HG03175 (cell line): Measurements from ENCODE around the gene KRT38.

Experiments
- ATAC-seq: cut with Tn5 transposase; IDR thresholded peaks from one replicate; pipeline ENCODE4 v1.9.1; 2021; ENCODE audit warnings: mild to moderate bottlenecking, moderate library complexity; ENCODE audit not compliant: unreplicated experiment

Gene KRT38

DNA sequence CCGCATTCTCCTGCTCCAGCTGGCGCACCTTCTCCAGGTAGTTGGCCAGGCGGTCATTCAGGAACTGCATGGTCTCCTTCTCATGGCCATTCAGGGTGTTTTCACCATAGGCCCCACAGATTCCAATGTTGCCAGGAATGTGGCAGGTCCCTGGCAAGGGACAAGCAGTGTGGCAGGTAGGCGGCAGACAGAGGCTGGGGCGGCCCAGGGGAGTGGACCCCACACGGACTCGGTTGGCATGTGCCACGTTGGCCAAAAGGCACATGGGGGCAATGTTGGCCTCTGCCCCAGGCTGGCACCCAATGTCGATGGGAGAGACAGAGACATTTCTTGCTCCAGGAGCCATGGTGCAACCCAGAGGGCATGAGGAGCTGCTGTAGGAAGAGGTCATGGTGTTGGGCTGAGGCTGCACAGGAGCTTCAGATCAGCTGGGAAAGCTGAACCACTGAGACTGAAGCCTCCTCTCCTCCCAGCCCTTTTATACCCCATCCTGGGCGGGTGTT, at the start of gene KRT38:
TSS of gene KRT38 (minus strand) at position 453 of the 503 bp plus-strand sequence. CDS start at position 391, 62 bp downstream.
- ATAC-seq, result no peak

- no peak for ATAC-seq
Measured at GRCh38 chr17:41489531-41489930, 48.7 kb upstream of the KRT38 start, which contains the start of gene KRT36. Gene KRT36 (minus strand): TSS chr17:41489910. CDS start chr17:41489864, 46 bp downstream.

DNA sequence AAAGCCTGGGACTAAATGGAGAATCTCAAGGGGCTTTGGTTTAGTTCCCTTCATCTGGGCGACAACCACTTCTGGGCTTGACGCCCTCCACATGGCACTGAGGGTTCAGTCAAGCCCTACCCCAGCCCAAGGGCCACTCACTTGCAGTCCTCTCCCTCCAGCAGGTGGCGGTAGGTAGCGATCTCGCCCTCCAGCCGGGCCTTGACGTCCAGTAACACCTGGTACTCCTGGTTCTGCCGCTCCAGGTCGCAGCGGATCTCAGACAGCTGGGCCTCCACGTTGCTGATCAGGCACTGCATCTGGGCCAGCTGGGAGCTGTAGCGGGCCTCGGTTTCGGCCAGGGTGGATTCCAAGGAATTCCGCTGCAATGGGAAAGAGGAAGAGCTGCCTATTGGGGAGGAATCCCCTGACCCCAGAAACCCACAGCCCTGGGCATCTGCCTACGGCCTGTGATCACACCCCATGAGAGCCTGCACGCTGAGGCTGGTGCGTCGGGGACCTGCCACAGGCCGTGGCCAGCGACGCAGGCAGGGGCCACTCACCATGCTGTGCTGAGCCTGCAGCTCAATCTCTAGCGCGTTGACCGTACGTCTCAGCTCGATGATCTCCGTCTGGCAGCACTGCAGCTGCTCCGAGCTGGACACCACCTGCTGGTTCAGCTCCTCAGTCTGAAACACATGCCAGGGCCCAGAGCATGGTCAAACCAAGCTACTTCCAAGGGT, 46.2 kb upstream of the KRT38 start:
- ATAC-seq, result no peak

- ATAC-seq, result no peak
Measured at GRCh38 chr17:41486316-41486715, 45.5 kb upstream of the KRT38 start.

- ATAC-seq, result no peak
Measured at GRCh38 chr17:41484920-41485904, 44.4 kb upstream of the KRT38 start.

DNA sequence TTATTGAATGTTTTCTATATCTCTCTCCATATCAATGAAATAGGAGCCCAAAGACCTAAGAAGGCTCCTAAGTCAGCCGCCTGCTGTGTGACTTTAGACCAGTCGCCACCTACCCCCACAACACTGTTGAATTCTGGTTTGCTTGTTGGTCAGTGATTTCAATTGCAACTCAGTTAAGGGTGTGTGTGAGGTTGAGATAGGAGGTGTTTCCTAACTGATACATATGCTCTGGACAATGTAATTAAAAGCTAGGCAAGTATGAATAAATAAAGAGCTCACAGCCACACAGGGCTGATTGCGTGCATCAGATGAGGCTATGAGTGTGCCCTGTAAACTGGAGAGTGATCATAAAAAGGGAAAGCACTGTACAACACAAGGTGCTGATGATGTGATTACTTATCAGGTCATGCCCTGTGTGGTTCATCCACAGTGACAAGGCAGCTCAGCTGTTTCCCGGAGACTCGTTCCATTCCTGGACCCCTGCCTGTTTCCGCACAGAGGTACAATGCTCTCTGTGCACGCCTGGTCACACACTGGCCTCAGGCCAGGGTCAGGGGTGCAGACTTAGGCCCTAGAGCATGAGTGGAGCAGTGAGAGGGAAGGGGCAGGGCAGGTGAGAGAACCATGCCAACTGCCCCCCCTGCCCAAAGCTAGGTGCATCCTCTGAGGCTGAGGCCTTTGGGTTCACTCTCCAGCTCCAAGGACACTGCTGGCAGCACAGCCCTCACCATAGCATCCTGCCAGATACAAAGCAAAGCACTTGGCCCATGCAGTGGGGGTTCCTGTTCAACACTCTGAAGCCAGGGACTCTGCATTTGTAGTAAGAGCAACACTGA, 43.4 kb upstream of the KRT38 start:
- ATAC-seq, result no peak

DNA sequence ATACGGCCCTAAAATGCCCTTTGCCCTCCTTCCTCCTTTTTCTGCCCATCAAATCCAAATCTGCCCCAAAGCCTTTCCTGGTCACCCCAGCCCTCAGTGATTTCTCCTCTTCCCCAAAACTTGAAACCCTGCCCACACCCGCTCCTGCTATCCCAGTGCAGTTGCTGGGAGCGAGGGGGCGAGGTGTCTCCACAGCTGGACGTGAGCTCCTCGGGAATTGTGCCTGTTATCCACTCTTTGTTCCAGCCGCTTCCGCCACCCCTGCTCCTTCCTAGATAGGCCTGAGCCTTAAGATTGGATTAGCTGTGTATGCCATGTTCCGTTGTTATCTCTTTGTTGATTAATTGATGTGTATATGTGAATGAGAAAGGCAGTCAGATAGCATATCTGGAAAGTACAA, 42.7 kb upstream of the KRT38 start:
- ATAC-seq, result no peak

- ATAC-seq, result no peak
Measured at GRCh38 chr17:41481036-41481435, 40.3 kb upstream of the KRT38 start, which contains the start of gene KRT35. Gene KRT35 (minus strand): TSS chr17:41481151. CDS start chr17:41481097, 54 bp downstream.

- no peak for ATAC-seq
Measured at GRCh38 chr17:41480581-41480980, 39.8 kb upstream of the KRT38 start.

DNA sequence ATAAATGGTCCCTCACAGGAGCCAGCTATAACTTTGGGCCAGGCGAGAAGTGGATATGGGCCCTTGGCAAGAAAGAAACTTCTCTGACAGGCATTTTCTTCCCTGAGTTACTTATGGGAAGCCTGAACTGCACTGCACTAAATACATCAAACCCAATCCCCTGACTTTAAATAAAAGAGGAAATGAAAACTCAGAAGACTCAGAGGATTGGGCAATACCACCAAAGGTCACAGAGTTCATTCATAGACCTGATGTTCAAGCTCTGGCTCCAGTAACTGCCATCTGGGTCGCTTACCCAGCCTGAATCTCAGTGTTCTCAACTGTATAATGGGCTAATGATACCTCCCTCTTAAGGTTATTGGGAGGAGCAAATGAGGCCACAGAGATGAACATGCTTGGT, 39.4 kb upstream of the KRT38 start:
- no peak for ATAC-seq

DNA sequence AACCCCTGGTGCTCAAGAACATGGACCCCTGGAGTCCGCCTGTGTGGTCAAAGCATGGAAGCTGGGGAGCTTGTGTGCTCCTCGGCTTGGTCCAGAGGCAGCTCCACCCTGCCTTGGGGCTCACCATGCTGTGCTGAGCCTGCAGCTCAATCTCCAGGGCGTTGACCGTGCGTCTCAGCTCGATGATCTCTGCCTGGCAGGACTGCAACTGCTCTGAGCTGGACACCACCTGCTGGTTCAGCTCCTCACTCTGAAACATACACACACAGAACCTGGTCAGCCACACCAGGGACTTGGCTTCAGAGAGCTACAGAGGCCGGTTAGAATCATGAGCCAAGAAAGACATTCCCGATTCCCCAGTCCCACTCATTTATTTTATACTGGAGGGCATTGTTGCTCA, 37.5 kb upstream of the KRT38 start:
- ATAC-seq, result no peak

DNA sequence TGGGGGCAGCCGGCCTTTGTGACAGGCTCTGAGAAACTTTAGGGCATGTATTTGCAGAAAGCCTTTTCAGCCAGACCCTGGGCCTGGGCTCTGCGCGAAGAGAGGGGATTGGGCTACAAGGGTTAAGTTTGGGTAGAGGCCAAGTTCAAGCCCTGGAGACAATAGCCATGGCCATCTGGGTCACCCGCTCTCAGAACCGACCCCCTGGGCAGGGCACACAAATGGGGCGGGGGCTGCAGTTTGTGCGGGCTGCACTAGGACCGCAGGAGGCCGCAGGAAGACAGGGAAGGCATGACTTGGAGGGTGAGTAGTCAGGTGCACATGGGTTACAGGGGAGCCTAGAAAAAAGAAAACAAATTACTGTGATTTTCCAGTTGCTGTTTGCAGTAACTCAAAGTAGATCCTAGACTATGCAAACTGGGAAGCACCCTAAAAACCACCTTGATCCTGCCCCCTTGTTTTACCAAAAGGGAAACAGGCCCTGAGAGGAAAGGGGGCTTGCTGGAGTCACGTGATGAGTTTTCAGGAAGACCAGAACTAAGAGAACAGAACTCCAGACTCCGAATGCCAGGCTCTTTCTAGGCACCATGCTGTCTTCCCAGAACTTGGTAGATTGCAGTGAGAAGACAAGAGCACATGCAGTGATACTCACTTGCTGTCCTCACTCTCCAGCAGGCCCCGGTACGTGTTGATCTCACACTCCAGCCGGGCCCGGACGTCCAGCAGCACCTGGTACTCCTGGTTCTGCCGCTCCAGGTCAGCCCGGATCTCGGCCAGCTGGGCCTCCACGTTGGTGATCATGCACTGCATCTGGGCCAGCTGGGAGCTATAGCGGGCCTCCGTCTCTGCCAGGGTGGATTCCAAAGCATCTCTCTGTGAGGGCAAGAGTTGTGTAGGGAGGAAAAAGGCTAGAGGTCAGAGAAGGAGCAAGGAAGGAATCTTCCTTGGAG, 36.4 kb upstream of the KRT38 start:
- no peak for ATAC-seq

DNA sequence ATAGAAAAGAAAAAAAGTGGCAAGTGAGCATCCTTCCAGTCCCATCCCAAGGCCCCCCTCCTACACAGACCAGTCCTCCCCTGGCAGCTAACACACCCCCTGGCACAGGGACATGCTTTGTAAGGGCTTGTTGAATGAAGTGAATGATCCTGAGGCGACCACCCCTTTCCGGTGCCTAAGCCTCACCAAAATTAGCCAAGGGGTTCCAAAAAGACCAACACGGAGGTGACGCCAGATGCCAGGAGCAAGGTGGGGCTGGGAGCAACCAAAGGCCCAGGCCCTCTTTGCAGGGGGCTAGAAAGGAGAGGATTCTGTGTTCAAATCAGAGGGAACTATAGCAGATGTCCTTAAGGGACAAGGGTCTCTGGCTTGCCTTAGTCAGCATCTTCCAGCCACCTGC, 34.6 kb upstream of the KRT38 start:
- no peak for ATAC-seq

- ATAC-seq, result no peak
Measured at GRCh38 chr17:41474863-41475262, 34.1 kb upstream of the KRT38 start.

DNA sequence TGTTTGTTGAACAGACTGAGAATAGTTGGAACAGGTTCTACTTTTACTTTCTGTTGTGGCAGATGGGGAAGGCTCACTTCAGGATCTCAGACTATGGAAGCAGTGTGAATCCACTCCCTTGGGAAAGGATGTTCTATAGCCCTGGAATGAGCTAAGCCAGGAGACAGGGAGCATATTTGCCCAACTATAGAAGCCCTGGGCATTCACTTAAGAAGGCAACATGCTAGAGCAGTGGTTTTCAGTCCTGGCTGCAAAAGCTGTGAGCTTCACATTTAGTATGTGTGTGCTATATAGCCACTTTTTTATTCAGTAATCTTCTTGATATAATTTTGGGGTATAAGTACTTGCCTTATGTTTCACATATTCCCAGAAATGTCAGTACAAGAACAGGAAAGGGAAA, 27.6 kb upstream of the KRT38 start:
- ATAC-seq, result no peak

DNA sequence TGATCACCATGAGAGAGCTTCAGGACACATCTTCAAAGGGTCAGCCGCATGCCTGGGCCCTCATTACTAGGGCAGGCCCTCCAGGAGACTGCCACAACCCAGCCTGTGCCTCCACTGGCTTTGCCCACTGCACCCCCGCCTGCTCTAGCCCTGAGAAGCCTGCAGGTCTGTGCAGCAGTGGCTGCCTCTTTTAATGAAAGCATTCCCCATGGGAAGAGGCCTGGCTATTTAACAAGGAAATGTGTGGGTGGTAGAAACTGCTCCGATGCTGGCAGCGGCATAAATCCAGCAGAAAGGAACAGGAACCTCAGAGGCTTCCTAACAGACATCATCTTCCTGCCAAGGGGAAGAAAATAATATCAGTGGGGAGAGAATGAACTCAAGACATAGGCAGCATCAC, 26.8 kb upstream of the KRT38 start:
- ATAC-seq, result no peak

GRCh38 chr17:41466988-41467387, 26.2 kb upstream of the KRT38 start, which contains the start of gene KRT32:
Gene KRT32 (minus strand): TSS chr17:41467386. CDS start chr17:41467325, 61 bp downstream.
- ATAC-seq, result no peak

- ATAC-seq, result no peak
Measured at GRCh38 chr17:41464682-41465081, 23.9 kb upstream of the KRT38 start.

GRCh38 chr17:41464173-41464572, 23.4 kb upstream of the KRT38 start:
- no peak for ATAC-seq
